A549 treated with CpdA at 1 μM for 4 hours (cell line): ENCODE measurements around the gene FGFR4. TPM values are rescaled to one million over a fixed set of nuclear protein-coding genes. Genes with fewer than 3 reads are reported as not detected.

Experiments used
- total RNA-seq: library from RNA; stranded (reverse); fragments of 200-300 nt; extraction: Qiagen RNA extraction; gene quantifications from 5 replicates; pipeline ENCODE4 v1.2.3, GENCODE V29; 2022; ENCODE audit warnings: low read depth

The FGFR4 gene
- 18.9 to 25.5 TPM (median 23.5 TPM) in 5 replicates for total RNA-seq

GRCh38 chr5:177086654-177087397, at the start of gene FGFR4:
FGFR4 (plus strand) TSS chr5:177086915; CDS start chr5:177089603, 2,688 bp downstream.

GRCh38 chr5:177133096-177133852, 46.6 kb downstream of the FGFR4 start, which contains the start of gene NSD1:
NSD1 (plus strand) TSS chr5:177133773; CDS start chr5:177135104, 1,331 bp downstream.

Other genes starting within 250 kb of the FGFR4 start
- gene HK3, start 187.6 kb upstream of the FGFR4 start, total RNA-seq, result 0.08 to 0.11 TPM in 2 of 5 replicates, not detected in the others
- 39.5 to 50.5 TPM (median 43.6 TPM) in 5 replicates for gene UIMC1, start 80.1 kb upstream of the FGFR4 start, total RNA-seq
- gene ZNF346, start 64.2 kb upstream of the FGFR4 start, total RNA-seq, result 10.1 to 13.0 TPM (median 11.9 TPM) in 5 replicates
- gene NSD1, start 46.9 kb downstream of the FGFR4 start, total RNA-seq, result 18.1 to 22.0 TPM (median 21.6 TPM) in 5 replicates
- gene RAB24, start 216.8 kb downstream of the FGFR4 start, total RNA-seq, result 25.4 to 29.7 TPM (median 26.3 TPM) in 5 replicates
- 267 to 389 TPM (median 379 TPM) in 5 replicates for gene PRELID1, start 216.9 kb downstream of the FGFR4 start, total RNA-seq
- gene MXD3, start 225.0 kb downstream of the FGFR4 start, total RNA-seq, result 13.3 to 21.8 TPM (median 18.7 TPM) in 5 replicates